ENCODE results near the gene METTL27. TPM values are rescaled to one million over a fixed set of nuclear protein-coding genes. Genes with fewer than 3 reads are reported as not detected.
"Not testable (repeated sequence)": the region's sequence is repeated elsewhere in the genome, so short reads cannot be mapped to it uniquely, and the experiment has no call there.

The METTL27 gene
- total RNA-seq, 2 experiments from 2014 or later = 1.6 to 2.1 TPM

- no peak for DNase-seq
- no peaks in the 10 kb centered on the region for H3K9me3 Mint-ChIP-seq
- CTCF ChIA-PET = no interaction called here
- ATAC-seq (ENCODE audit: poor library complexity) = no peak
- POLR2A ChIA-PET = no interaction called here
- TF ChIP-seq CTCF (IDR thresholded peaks at IDR 0.05) = no peak
- Histone ChIP-seq H3K9me3 (ENCODE audit: control insufficient read depth in 1 of 2, insufficient read depth in 1 of 2, low read length in 2 of 2) (peaks cover 0 to 3% of the 10 kb centered on the region in 2 experiments), H3K36me3 (ENCODE audit: insufficient read depth, low read length) (no peaks in the 10 kb centered on the region), H3K4me1 (ENCODE audit: insufficient read depth, low read length) (no peaks in the 10 kb centered on the region), H3K4me3 (ENCODE audit: low read length) (no peak overlapping the region), H3K27me3 (ENCODE audit: control insufficient read depth in 1 of 2, insufficient read depth in 2 of 2, low read length in 2 of 2) (no peaks in the 10 kb centered on the region), H3K27ac (ENCODE audit: low read depth in 1 of 2, low read length in 2 of 2) (no peak overlapping the region)
- H3K27me3 Mint-ChIP-seq = peaks cover 8% of the 10 kb centered on the region
- no peaks in the 10 kb centered on the region for H3K4me1 Mint-ChIP-seq (ENCODE audit: low read depth)
- intact Hi-C loops (cut with DNase I, micrococcal nuclease) = no loop called here
- no peak overlapping the region for H3K27ac Mint-ChIP-seq
- no peaks in the 10 kb centered on the region for H3K36me3 Mint-ChIP-seq (ENCODE audit: low read depth)
- no peak overlapping the region for H3K4me3 Mint-ChIP-seq
These were observed 42.8 kb downstream of the METTL27 start for GRCh38 chr7:73799282-73800141.

- H3K36me3 Mint-ChIP-seq (ENCODE audit: low read depth); H3K9me3 ChIP-seq (ENCODE audit: control insufficient read depth in 1 of 2, insufficient read depth in 1 of 2, low read length in 2 of 2); intact Hi-C loops (cut with DNase I, micrococcal nuclease); H3K4me1 ChIP-seq (ENCODE audit: insufficient read depth, low read length); POLR2A ChIA-PET; H3K4me3 ChIP-seq (ENCODE audit: low read length); H3K4me1 Mint-ChIP-seq (ENCODE audit: low read depth); H3K27me3 ChIP-seq (ENCODE audit: control insufficient read depth in 1 of 2, insufficient read depth in 2 of 2, low read length in 2 of 2); DNase-seq; H3K27ac Mint-ChIP-seq; H3K9me3 Mint-ChIP-seq; H3K27ac ChIP-seq (ENCODE audit: low read depth in 1 of 2, low read length in 2 of 2); CTCF ChIA-PET; H3K36me3 ChIP-seq (ENCODE audit: insufficient read depth, low read length); ATAC-seq (ENCODE audit: poor library complexity); H3K4me3 Mint-ChIP-seq: not testable (repeated sequence)
- peaks cover 11% of the 10 kb centered on the region for H3K27me3 Mint-ChIP-seq
These were observed 45.1 kb downstream of the METTL27 start for GRCh38 chr7:73797176-73797575.

- H3K36me3 Mint-ChIP-seq (ENCODE audit: low read depth); H3K27ac Mint-ChIP-seq; POLR2A ChIA-PET; intact Hi-C loops (cut with DNase I, micrococcal nuclease); H3K9me3 ChIP-seq (ENCODE audit: control insufficient read depth in 1 of 2, insufficient read depth in 1 of 2, low read length in 2 of 2); H3K4me1 ChIP-seq (ENCODE audit: insufficient read depth, low read length); H3K9me3 Mint-ChIP-seq; CTCF ChIA-PET; H3K4me3 Mint-ChIP-seq; H3K4me1 Mint-ChIP-seq (ENCODE audit: low read depth); H3K4me3 ChIP-seq (ENCODE audit: low read length); DNase-seq; H3K36me3 ChIP-seq (ENCODE audit: insufficient read depth, low read length); ATAC-seq (ENCODE audit: poor library complexity); H3K27me3 ChIP-seq (ENCODE audit: control insufficient read depth in 1 of 2, insufficient read depth in 2 of 2, low read length in 2 of 2); H3K27ac ChIP-seq (ENCODE audit: low read depth in 1 of 2, low read length in 2 of 2): not testable (repeated sequence)
- peaks cover 11% of the 10 kb centered on the region for H3K27me3 Mint-ChIP-seq
These were observed 45.7 kb downstream of the METTL27 start for GRCh38 chr7:73796656-73797055.

- ATAC-seq (ENCODE audit: poor library complexity); H3K4me3 ChIP-seq (ENCODE audit: low read length); DNase-seq; H3K4me1 Mint-ChIP-seq (ENCODE audit: low read depth); H3K27ac ChIP-seq (ENCODE audit: low read depth in 1 of 2, low read length in 2 of 2); H3K9me3 Mint-ChIP-seq; H3K4me3 Mint-ChIP-seq; H3K4me1 ChIP-seq (ENCODE audit: insufficient read depth, low read length); H3K36me3 Mint-ChIP-seq (ENCODE audit: low read depth); POLR2A ChIA-PET; H3K27me3 ChIP-seq (ENCODE audit: control insufficient read depth in 1 of 2, insufficient read depth in 2 of 2, low read length in 2 of 2); CTCF ChIA-PET; H3K27ac Mint-ChIP-seq; intact Hi-C loops (cut with DNase I, micrococcal nuclease); H3K9me3 ChIP-seq (ENCODE audit: control insufficient read depth in 1 of 2, insufficient read depth in 1 of 2, low read length in 2 of 2); H3K36me3 ChIP-seq (ENCODE audit: insufficient read depth, low read length): not testable (repeated sequence)
- H3K27me3 Mint-ChIP-seq = peaks cover 11% of the 10 kb centered on the region
These were observed 47.1 kb downstream of the METTL27 start for GRCh38 chr7:73795188-73795587.

GRCh38 chr7:73791170-73791690 is 51.1 kb downstream of the METTL27 start:
- H3K27me3 Mint-ChIP-seq; H3K4me3 Mint-ChIP-seq; ATAC-seq (ENCODE audit: poor library complexity); CTCF ChIA-PET; DNase-seq; intact Hi-C loops (cut with DNase I, micrococcal nuclease); H3K27ac ChIP-seq (ENCODE audit: low read depth in 1 of 2, low read length in 2 of 2); H3K9me3 Mint-ChIP-seq; H3K4me1 ChIP-seq (ENCODE audit: insufficient read depth, low read length); H3K27me3 ChIP-seq (ENCODE audit: control insufficient read depth in 1 of 2, insufficient read depth in 2 of 2, low read length in 2 of 2); H3K27ac Mint-ChIP-seq; H3K9me3 ChIP-seq (ENCODE audit: control insufficient read depth in 1 of 2, insufficient read depth in 1 of 2, low read length in 2 of 2); H3K4me3 ChIP-seq (ENCODE audit: low read length); POLR2A ChIA-PET; H3K36me3 Mint-ChIP-seq (ENCODE audit: low read depth); H3K4me1 Mint-ChIP-seq (ENCODE audit: low read depth); H3K36me3 ChIP-seq (ENCODE audit: insufficient read depth, low read length): not testable (repeated sequence)
